ENCODE results near the gene DHX35.
"Not testable (repeated sequence)": the region's sequence is repeated elsewhere in the genome, so short reads cannot be mapped to it uniquely, and the experiment has no call there.

DHX35 gene

GRCh38 chr20:38941726-38942389 is 20.3 kb upstream of the DHX35 start:
- DNase-seq, result no peak

GRCh38 chr20:38945012-38945411 is 17.1 kb upstream of the DHX35 start:
- DNase-seq, result no peak

- DNase-seq, result no peak
Measured at GRCh38 chr20:38946836-38947235, 15.3 kb upstream of the DHX35 start.

- no peak for DNase-seq
Measured at GRCh38 chr20:38947931-38948362, 14.2 kb upstream of the DHX35 start.

- DNase-seq, result no peak
Measured at GRCh38 chr20:38950254-38950653, 11.9 kb upstream of the DHX35 start.

- no peak for DNase-seq
Measured at GRCh38 chr20:38951611-38952010, 10.5 kb upstream of the DHX35 start.

- DNase-seq, result no peak
Measured at GRCh38 chr20:38952153-38952552, 10.0 kb upstream of the DHX35 start.

- no peak for DNase-seq
Measured at GRCh38 chr20:38953630-38954340, 8.4 kb upstream of the DHX35 start.

GRCh38 chr20:38957235-38957876 is 4.8 kb upstream of the DHX35 start:
- DNase-seq, result no peak

GRCh38 chr20:38957915-38958485 is 4.1 kb upstream of the DHX35 start:
- DNase-seq, result no peak

- not testable (repeated sequence) for DNase-seq
Measured at GRCh38 chr20:38960187-38960687, 1.9 kb upstream of the DHX35 start.

- DNase-seq, result no peak
Measured at GRCh38 chr20:38961530-38962043, 557 bp upstream of the DHX35 start.

- no peak for DNase-seq
Measured at GRCh38 chr20:38962928-38963401, 821 bp downstream of the DHX35 start.

- no peak for DNase-seq
Measured at GRCh38 chr20:38963745-38964144, 1.6 kb downstream of the DHX35 start.

- no peak for DNase-seq
Measured at GRCh38 chr20:38965264-38965663, 3.1 kb downstream of the DHX35 start.

- DNase-seq, result no peak
Measured at GRCh38 chr20:38968090-38968489, 5.9 kb downstream of the DHX35 start.

- no peak for DNase-seq
Measured at GRCh38 chr20:38969708-38970107, 7.6 kb downstream of the DHX35 start.

- DNase-seq, result no peak
Measured at GRCh38 chr20:38970302-38970701, 8.2 kb downstream of the DHX35 start.

- DNase-seq, result no peak
Measured at GRCh38 chr20:38973107-38973506, 11.0 kb downstream of the DHX35 start.

GRCh38 chr20:38973645-38974044 is 11.5 kb downstream of the DHX35 start:
- no peak for DNase-seq

- no peak for DNase-seq
Measured at GRCh38 chr20:38975539-38976120, 13.5 kb downstream of the DHX35 start.

GRCh38 chr20:38979434-38979833 is 17.3 kb downstream of the DHX35 start:
- no peak for DNase-seq

- DNase-seq, result no peak
Measured at GRCh38 chr20:38979842-38980241, 17.7 kb downstream of the DHX35 start.
